ENCODE results near the gene KRTAP2-4.
"Not testable (repeated sequence)": the region's sequence is repeated elsewhere in the genome, so short reads cannot be mapped to it uniquely, and the experiment has no call there.

The KRTAP2-4 gene

GRCh38 chr17:41034346-41034935 is 31.2 kb downstream of the KRTAP2-4 start, which contains the start of gene KRTAP1-3:
Gene KRTAP1-3 (minus strand): TSS chr17:41034874. CDS start chr17:41034821, 53 bp downstream.
- not testable (repeated sequence) for FAIRE-seq

- no peak for FAIRE-seq
Measured at GRCh38 chr17:41029633-41030245, 35.9 kb downstream of the KRTAP2-4 start, which contains the start of gene KRTAP1-4. Gene KRTAP1-4 (minus strand): TSS chr17:41030195. CDS start chr17:41030078, 117 bp downstream.

- no peak for FAIRE-seq
Measured at GRCh38 chr17:41026715-41027471, 38.8 kb downstream of the KRTAP2-4 start, which contains the start of gene KRTAP1-5. Gene KRTAP1-5 (minus strand): TSS chr17:41027208. CDS start chr17:41027155, 53 bp downstream.

- no peak for FAIRE-seq
Measured at GRCh38 chr17:41024697-41025096, 41.0 kb downstream of the KRTAP2-4 start.

- no peak for FAIRE-seq
Measured at GRCh38 chr17:41020336-41020735, 45.3 kb downstream of the KRTAP2-4 start.

GRCh38 chr17:41019415-41019814 is 46.3 kb downstream of the KRTAP2-4 start:
- FAIRE-seq: no peak

- no peak for FAIRE-seq
Measured at GRCh38 chr17:41018541-41018940, 47.1 kb downstream of the KRTAP2-4 start.

GRCh38 chr17:41016578-41017215 is 49.0 kb downstream of the KRTAP2-4 start:
- no peak for FAIRE-seq

- no peak for FAIRE-seq
Measured at GRCh38 chr17:41015454-41015853, 50.2 kb downstream of the KRTAP2-4 start.

Measured in G401.6 (cell line).